Erythroblast (primary cell): ENCODE measurements around the gene DHRSX.

Source experiments
- GATA1 ChIP-seq: IDR thresholded peaks from 2 replicates; pipeline ENCODE4 v1.6.1; 2011; ENCODE audit warnings: low read depth, mild to moderate bottlenecking, control low read depth, low read length, moderate library complexity
- POLR2A ChIP-seq: IDR thresholded peaks from 2 replicates; pipeline ENCODE4 v1.6.1; 2011; ENCODE audit warnings: mild to moderate bottlenecking, low read length

DNA sequence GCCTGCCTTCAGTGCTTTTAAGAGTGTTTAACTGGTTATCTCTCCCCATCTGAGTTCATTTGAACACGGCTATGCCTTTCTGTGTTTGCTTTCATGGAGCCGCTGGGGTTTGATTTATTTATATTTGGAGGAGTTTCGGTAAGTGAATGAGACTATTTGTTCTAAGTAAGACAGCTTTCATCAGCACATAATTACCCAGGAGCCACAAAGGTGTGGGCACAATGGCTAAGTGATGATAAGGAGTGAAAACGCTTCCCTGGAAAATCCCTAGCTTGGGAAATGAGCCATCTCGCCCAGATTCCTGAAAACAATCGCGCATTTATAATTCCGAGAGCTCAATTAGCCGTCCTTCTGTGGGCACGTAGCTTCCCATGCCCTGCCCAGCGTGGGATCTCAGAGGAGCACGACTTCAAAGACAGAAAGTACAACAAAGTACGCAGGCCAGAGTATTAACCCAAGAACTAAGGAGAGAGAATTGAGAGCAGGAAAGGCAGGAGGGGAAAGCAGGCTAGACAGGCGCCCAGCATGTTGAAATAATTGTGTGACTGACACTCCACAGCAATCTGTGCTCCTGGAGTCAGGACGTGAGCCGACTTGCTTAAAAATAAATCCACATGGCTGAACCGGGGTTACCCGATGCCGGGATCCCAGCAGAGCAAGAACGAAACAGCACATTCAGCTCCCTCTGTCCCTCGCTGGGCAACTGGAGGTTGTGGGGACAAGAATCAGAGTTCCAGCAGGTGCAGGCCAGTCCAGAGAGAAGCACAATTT lies 99.0 kb downstream of the DHRSX start:
- no peak for TF ChIP-seq POLR2A
- no peak for TF ChIP-seq GATA1
